ENCODE measurements around the gene KDM8. TPM values are rescaled to one million over a fixed set of nuclear protein-coding genes. Genes with fewer than 3 reads are reported as not detected.
A peak's percentile ranks its signal among the peaks of the same experiment; 100 is the strongest.

KDM8 gene
- total and polyA plus RNA-seq, 2 experiments from 2014 or later, result 5.1 to 5.7 TPM

DNA sequence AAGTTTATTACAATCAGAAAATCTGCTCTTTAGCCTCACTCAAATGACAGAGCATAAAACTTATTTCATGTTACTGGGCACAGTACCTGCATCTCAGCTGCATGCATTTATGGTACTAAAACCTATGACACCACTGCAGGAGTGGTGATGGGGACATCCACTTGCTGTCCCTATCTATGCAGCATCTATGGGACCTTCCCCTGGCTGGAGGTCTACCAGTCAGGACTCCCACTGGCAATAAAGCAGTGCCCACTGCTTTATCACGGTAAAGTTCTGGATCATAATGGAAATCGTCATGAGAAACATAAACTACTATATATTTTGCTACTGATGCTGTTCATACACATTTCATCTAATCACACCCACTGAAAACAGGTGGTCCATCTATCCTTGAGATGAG, 39.1 kb downstream of the KDM8 start:
- ATAC-seq (no peak), DNase-seq (ENCODE audit: low spot score) (no peak)
- Mint-ChIP-seq H3K27ac (no peak overlapping the region), H3K27me3 (ENCODE audit: insufficient read depth, low read depth, poor library complexity) (peaks cover 5% of the 10 kb centered on the region), H3K9me3 (no peaks in the 10 kb centered on the region; the same call in 2 of the 3 replicates), H3K36me3 (ENCODE audit: low read depth) (no peaks in the 10 kb centered on the region), H3K4me3 (no peak overlapping the region), H3K4me1 (peaks cover 33% of the 10 kb centered on the region)
- peaks cover 10% of the 10 kb centered on the region for H3K4me1 ChIP-seq (ENCODE audit: insufficient read depth)
- no peaks in the 10 kb centered on the region for H3K9me2 ChIP-seq (ENCODE audit: insufficient read depth)
- H3K36me3 ChIP-seq (ENCODE audit: insufficient read depth), result no peaks in the 10 kb centered on the region
- H3K27me3 ChIP-seq (ENCODE audit: insufficient read depth), result no peaks in the 10 kb centered on the region
- no peaks in the 10 kb centered on the region for H3K79me2 ChIP-seq (replicated peaks; ENCODE audit: insufficient read depth)
- H3K4me3 ChIP-seq, result no peak overlapping the region
- H4K20me1 ChIP-seq (replicated peaks; ENCODE audit: insufficient read depth), result no peaks in the 10 kb centered on the region
- TF ChIP-seq EZH2phosphoT487 (IDR thresholded peaks at IDR 0.05; ENCODE audit: unreplicated experiment) (no peak), POLR2AphosphoS5 (IDR thresholded peaks at IDR 0.05; ENCODE audit: low read depth) (no peak), JUNB (IDR thresholded peaks at IDR 0.05; ENCODE audit: unreplicated experiment) (no peak), NANOG (IDR thresholded peaks at IDR 0.05; ENCODE audit: borderline replicate concordance) (no peak), CTCF (conservative IDR thresholded peaks at IDR 0.05; ENCODE audit: low read depth in 2 of 2) (no peak), CREB1 (CRISPR knock-in tag; IDR thresholded peaks at IDR 0.05; ENCODE audit: low read depth) (no peak), ETS1 (IDR thresholded peaks at IDR 0.05) (no peak), EZH2 (IDR thresholded peaks at IDR 0.05; ENCODE audit: low read depth, unreplicated experiment) (no peak), ZNF331 (CRISPR knock-in tag; IDR thresholded peaks at IDR 0.05; ENCODE audit: low read depth) (no peak), STAT1 (IDR thresholded peaks at IDR 0.05; ENCODE audit: unreplicated experiment) (no peak), ZNF114 (CRISPR knock-in tag; IDR thresholded peaks at IDR 0.05) (no peak), ZNF462 (CRISPR knock-in tag; IDR thresholded peaks at IDR 0.05) (no peak)
- TF ChIP-seq, protein P1, sequence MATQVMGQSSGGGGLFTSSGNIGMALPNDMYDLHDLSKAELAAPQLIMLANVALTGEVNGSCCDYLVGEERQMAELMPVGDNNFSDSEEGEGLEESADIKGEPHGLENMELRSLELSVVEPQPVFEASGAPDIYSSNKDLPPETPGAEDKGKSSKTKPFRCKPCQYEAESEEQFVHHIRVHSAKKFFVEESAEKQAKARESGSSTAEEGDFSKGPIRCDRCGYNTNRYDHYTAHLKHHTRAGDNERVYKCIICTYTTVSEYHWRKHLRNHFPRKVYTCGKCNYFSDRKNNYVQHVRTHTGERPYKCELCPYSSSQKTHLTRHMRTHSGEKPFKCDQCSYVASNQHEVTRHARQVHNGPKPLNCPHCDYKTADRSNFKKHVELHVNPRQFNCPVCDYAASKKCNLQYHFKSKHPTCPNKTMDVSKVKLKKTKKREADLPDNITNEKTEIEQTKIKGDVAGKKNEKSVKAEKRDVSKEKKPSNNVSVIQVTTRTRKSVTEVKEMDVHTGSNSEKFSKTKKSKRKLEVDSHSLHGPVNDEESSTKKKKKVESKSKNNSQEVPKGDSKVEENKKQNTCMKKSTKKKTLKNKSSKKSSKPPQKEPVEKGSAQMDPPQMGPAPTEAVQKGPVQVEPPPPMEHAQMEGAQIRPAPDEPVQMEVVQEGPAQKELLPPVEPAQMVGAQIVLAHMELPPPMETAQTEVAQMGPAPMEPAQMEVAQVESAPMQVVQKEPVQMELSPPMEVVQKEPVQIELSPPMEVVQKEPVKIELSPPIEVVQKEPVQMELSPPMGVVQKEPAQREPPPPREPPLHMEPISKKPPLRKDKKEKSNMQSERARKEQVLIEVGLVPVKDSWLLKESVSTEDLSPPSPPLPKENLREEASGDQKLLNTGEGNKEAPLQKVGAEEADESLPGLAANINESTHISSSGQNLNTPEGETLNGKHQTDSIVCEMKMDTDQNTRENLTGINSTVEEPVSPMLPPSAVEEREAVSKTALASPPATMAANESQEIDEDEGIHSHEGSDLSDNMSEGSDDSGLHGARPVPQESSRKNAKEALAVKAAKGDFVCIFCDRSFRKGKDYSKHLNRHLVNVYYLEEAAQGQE (IDR thresholded peaks at IDR 0.05; ENCODE audit: unreplicated experiment), result no peak
- H3K27ac ChIP-seq (ENCODE audit: low read depth), result no peak overlapping the region
- H3F3A ChIP-seq (replicated peaks; ENCODE audit: low read depth), result no peaks in the 10 kb centered on the region
- H2AFZ ChIP-seq, result no peak overlapping the region
- H3K4me2 ChIP-seq, result peak overlapping the region; percentile 43; the same call in 1 of the 2 replicates
